Measurements from ENCODE around the gene ERCC5.

- TF ChIP-seq CTCF (IDR thresholded peaks at IDR 0.05) (no peak), ZFX (IDR thresholded peaks at IDR 0.05; ENCODE audit: borderline replicate concordance) (no peak)
Measured at GRCh38 chr13:102872531-102872930, 26.7 kb downstream of the ERCC5 start.

All from 22Rv1 (cell line).